ENCODE data around the gene DOCK1.

DNA sequence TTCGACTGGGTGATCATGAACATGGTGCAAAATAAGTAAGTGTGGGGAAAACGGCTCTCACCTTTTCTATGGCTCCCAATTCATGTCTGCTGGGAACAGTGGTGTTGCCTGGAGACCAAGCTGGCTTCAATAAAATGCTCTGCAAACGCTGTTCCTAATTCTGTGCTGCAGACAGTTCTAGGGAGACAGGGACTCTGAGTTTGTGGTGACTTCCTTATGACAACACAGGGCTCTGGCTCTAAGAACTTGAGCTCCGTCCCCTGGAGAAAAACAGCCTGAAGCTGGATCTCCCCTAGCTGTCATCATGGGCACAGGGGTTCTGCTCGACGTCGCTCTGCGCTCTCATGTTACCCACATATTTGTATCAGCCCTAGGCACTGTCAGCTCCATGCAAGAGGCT lies 352.2 kb downstream of the DOCK1 start:
- TF ChIP-seq CTCF (IDR thresholded peaks at IDR 0.05) (no peak), POLR2A (IDR thresholded peaks at IDR 0.05) (no peak)
